GM21529 (cell line): ENCODE measurements around the gene HHLA2.
"Not testable (repeated sequence)": the region's sequence is repeated elsewhere in the genome, so short reads cannot be mapped to it uniquely, and the experiment has no call there.

Experiments used
- ATAC-seq: cut with Tn5 transposase; IDR thresholded peaks from one replicate; pipeline ENCODE4 v1.9.1; 2021; ENCODE audit not compliant: unreplicated experiment

HHLA2 gene

GRCh38 chr3:108341911-108342310 lies 45.6 kb downstream of the HHLA2 start:
- no peak for ATAC-seq

GRCh38 chr3:108342837-108343486 lies 46.6 kb downstream of the HHLA2 start:
- peak; percentile 71 for ATAC-seq

- no peak for ATAC-seq
Measured at GRCh38 chr3:108343491-108343890, 47.1 kb downstream of the HHLA2 start.

GRCh38 chr3:108345492-108346205 lies 49.3 kb downstream of the HHLA2 start:
- ATAC-seq: no peak

GRCh38 chr3:108346301-108347227 lies 50.2 kb downstream of the HHLA2 start:
- no peak for ATAC-seq

GRCh38 chr3:108352176-108352575 lies 55.8 kb downstream of the HHLA2 start:
- no peak for ATAC-seq

- no peak for ATAC-seq
Measured at GRCh38 chr3:108354562-108354961, 58.2 kb downstream of the HHLA2 start.

- no peak for ATAC-seq
Measured at GRCh38 chr3:108357042-108357441, 60.7 kb downstream of the HHLA2 start.

GRCh38 chr3:108359011-108359410 lies 62.7 kb downstream of the HHLA2 start:
- no peak for ATAC-seq

GRCh38 chr3:108376026-108376425 lies 79.7 kb downstream of the HHLA2 start:
- ATAC-seq: no peak

GRCh38 chr3:108377384-108377783 lies 81.0 kb downstream of the HHLA2 start:
- ATAC-seq: no peak

GRCh38 chr3:108378153-108378951 lies 82.0 kb downstream of the HHLA2 start:
- no peak for ATAC-seq

GRCh38 chr3:108378952-108379342 lies 82.6 kb downstream of the HHLA2 start:
- ATAC-seq: not testable (repeated sequence)

GRCh38 chr3:108380128-108380795 lies 83.9 kb downstream of the HHLA2 start:
- no peak for ATAC-seq

- ATAC-seq: no peak
Measured at GRCh38 chr3:108381529-108382140, 85.3 kb downstream of the HHLA2 start.

- no peak for ATAC-seq
Measured at GRCh38 chr3:108383306-108383705, 87.0 kb downstream of the HHLA2 start.

- ATAC-seq: no peak
Measured at GRCh38 chr3:108387063-108387462, 90.7 kb downstream of the HHLA2 start.

GRCh38 chr3:108388136-108389132 lies 92.1 kb downstream of the HHLA2 start:
- ATAC-seq: peak; percentile 83

- ATAC-seq: no peak
Measured at GRCh38 chr3:108389372-108389771, 93.0 kb downstream of the HHLA2 start.
